Neural cell (in vitro differentiated cells): ENCODE measurements around the gene DHDH. TPM values are rescaled to one million over a fixed set of nuclear protein-coding genes. Genes with fewer than 3 reads are reported as not detected.

Experiments used
- H2AFZ ChIP-seq: fragments of 200-600, 300-800 bp; sonication (generic), shearing (Covaris generic); 2 replicates; pipeline ENCODE4 v1.6.0; 2014; ENCODE audit warnings: low read depth, mild to moderate bottlenecking, antibody characterized with exemption, low read length, moderate library complexity
- H3F3A ChIP-seq: fragments of 200-600 bp; shearing (Covaris generic); 2 replicates; pipeline ENCODE4 v1.6.1; 2016; ENCODE audit warnings: mild to moderate bottlenecking, moderate library complexity, mixed read lengths, antibody characterized with exemption, low read length; ENCODE audit not compliant: insufficient read depth, poor library complexity, severe bottlenecking
- H3K27ac ChIP-seq: fragments of 200-600, 300-800 bp; sonication (generic), shearing (Covaris generic); 2 replicates; pipeline ENCODE4 v1.5.1; 2014; ENCODE audit warnings: mild to moderate bottlenecking, low read length, moderate library complexity
- H3K27me3 ChIP-seq: fragments of 300-800, 200-600 bp; sonication (generic), shearing (Covaris generic); 2 replicates; pipeline ENCODE4 v1.6.0; 2014; ENCODE audit warnings: mild to moderate bottlenecking, low read depth, low read length, moderate library complexity; ENCODE audit not compliant: insufficient read depth
- H3K36me3 ChIP-seq: fragments of 300-800, 200-600 bp; sonication (generic), shearing (Covaris generic); 2 replicates; pipeline ENCODE4 v1.5.1; 2014; ENCODE audit warnings: mild to moderate bottlenecking, antibody characterized with exemption, low read length, moderate library complexity; ENCODE audit not compliant: insufficient read depth
- H3K4me2 ChIP-seq: fragments of 300-800, 200-600 bp; sonication (generic), shearing (Covaris generic); 2 replicates; pipeline ENCODE4 v1.6.0; 2014; ENCODE audit warnings: mild to moderate bottlenecking, low read length
- H3K4me3 ChIP-seq: fragments of 300-800, 200-600 bp; sonication (generic), shearing (Covaris generic); 2 replicates; pipeline ENCODE4 v1.5.1; 2014; ENCODE audit warnings: mild to moderate bottlenecking, low read length, moderate library complexity
- H3K79me2 ChIP-seq: fragments of 200-600 bp; shearing (Covaris generic); replicated peaks from 2 replicates; pipeline ENCODE4 v1.6.0; 2014; ENCODE audit warnings: mild to moderate bottlenecking, low read length, moderate library complexity; ENCODE audit not compliant: insufficient read depth
- H3K9ac ChIP-seq: fragments of 300-800, 200-600 bp; sonication (generic), shearing (Covaris generic); 2 replicates; pipeline ENCODE4 v1.6.1; 2016; ENCODE audit warnings: mild to moderate bottlenecking, low read length, mixed read lengths
- H3K9me2 ChIP-seq: fragments of 200-600 bp; shearing (Covaris generic); 2 replicates; pipeline ENCODE4 v1.6.1; 2016; ENCODE audit warnings: mild to moderate bottlenecking, low read length, mixed read lengths; ENCODE audit not compliant: insufficient read depth
- H3K9me3 ChIP-seq: fragments of 200-600, 300-800 bp; sonication (generic), shearing (Covaris generic); 2 replicates; pipeline ENCODE4 v1.6.1; 2016; ENCODE audit warnings: mild to moderate bottlenecking, mixed run types, low read length, moderate library complexity, mixed read lengths
- H4K20me1 ChIP-seq: fragments of 200-600 bp; shearing (Covaris generic); 2 replicates; pipeline ENCODE4 v1.6.1; 2016; ENCODE audit warnings: mild to moderate bottlenecking, mixed run types; ENCODE audit not compliant: insufficient read depth
- EP300 ChIP-seq: fragments of 450-650 bp; conservative IDR thresholded peaks from 2 replicates; pipeline ENCODE4 v1.6.1; 2014; ENCODE audit warnings: antibody characterized with exemption, mild to moderate bottlenecking, moderate library complexity; ENCODE audit not compliant: poor library complexity, severe bottlenecking
- EZH2 ChIP-seq: fragments of 200-600, 300-800 bp; shearing (Covaris generic), sonication (generic); IDR thresholded peaks from 2 replicates; pipeline ENCODE4 v1.6.1; 2014; ENCODE audit warnings: antibody characterized with exemption, low read length, borderline replicate concordance, mild to moderate bottlenecking; ENCODE audit not compliant: insufficient read depth, poor library complexity, severe bottlenecking
- MXI1 ChIP-seq: fragments of 450-650 bp; conservative IDR thresholded peaks from 2 replicates; pipeline ENCODE4 v1.6.1; 2014; ENCODE audit warnings: antibody characterized with exemption, mild to moderate bottlenecking; ENCODE audit not compliant: poor library complexity, severe bottlenecking
- POLR2AphosphoS5 ChIP-seq: IDR thresholded peaks from 2 replicates; pipeline ENCODE4 v1.6.1; 2012
- RAD21 ChIP-seq: fragments of 450-650 bp; conservative IDR thresholded peaks from 2 replicates; pipeline ENCODE4 v1.6.1; 2014; ENCODE audit warnings: antibody characterized with exemption, mild to moderate bottlenecking, moderate library complexity
- SMC3 ChIP-seq: fragments of 450-650 bp; conservative IDR thresholded peaks from 2 replicates; pipeline ENCODE4 v1.6.1; 2014; ENCODE audit warnings: antibody characterized with exemption, mild to moderate bottlenecking, moderate library complexity; ENCODE audit not compliant: poor library complexity
- TAF1 ChIP-seq: IDR thresholded peaks from 2 replicates; pipeline ENCODE4 v1.6.1; 2012; ENCODE audit warnings: low read depth
- polyA plus RNA-seq: library from polyadenylated mRNA; depleted of rRNA; stranded (reverse); fragments of >200 nt; gene quantifications from 2 replicates; pipeline ENCODE4 v1.2.3, GENCODE V29; 2014
- TF ChIP-seq, protein P1 (sequence below): fragments of 450-650 bp; IDR thresholded peaks from 2 replicates; pipeline ENCODE4 v1.5.1; 2014; ENCODE audit warnings: antibody characterized with exemption, mild to moderate bottlenecking, moderate library complexity; ENCODE audit not compliant: poor library complexity, severe bottlenecking
- TF ChIP-seq, protein P2 (sequence below): IDR thresholded peaks from 2 replicates; pipeline ENCODE4 v1.6.1; 2012; ENCODE audit warnings: borderline replicate concordance

The DHDH gene
- polyA plus RNA-seq, 1 donor from 2014 or later, result 4.8 TPM

DNA sequence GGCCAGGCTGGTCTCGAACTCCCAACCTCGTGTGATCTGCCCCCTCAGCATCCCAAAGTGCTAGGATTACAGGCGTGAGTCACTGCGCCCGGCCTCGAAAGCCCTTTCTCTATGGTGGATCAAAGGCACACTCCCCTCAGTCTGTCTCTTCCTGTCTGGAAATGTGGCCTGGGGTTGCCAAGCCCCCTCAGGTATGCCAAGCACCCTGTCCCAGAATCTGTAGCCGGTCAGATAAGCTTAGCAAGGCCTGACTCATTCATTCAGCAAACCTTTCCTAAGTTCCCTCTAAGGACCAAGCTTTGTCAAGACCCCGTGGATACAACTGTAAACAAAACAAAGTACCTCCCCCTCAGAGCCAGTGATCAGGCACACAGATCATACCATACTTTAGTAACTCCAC is 19.3 kb upstream of the DHDH start:
- Histone ChIP-seq H3K9me2 (no peaks in the 10 kb centered on the region), H3K9ac (no peak overlapping the region), H3K27me3 (no peaks in the 10 kb centered on the region), H3K27ac (no peak overlapping the region), H3K4me3 (no peak overlapping the region), H3K9me3 (no peaks in the 10 kb centered on the region), H3K4me2 (no peak overlapping the region), H3K36me3 (no peaks in the 10 kb centered on the region), H3F3A (no peaks in the 10 kb centered on the region), H3K79me2 (no peaks in the 10 kb centered on the region), H2AFZ (no peak overlapping the region), H4K20me1 (no peaks in the 10 kb centered on the region)
- TF ChIP-seq POLR2AphosphoS5 (no peak), EP300 (no peak)

DNA sequence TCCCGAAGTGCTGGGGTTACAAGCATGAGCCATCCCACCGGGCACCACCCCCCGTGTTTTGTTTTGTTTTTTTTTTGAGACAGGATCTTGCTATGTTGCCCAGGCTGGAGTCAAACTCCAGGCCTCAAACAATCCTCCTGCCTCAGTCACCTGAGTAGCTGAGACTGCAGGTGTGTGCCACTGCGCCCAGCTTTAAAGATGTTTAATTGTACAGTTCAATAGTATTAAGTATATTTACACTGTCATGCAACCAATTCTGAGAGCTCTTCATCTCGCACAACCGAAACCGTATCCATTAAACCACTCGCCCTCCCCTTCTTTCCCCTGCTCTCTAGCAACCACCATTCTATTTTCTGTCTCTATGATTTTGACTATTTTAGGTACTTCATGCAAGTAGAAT is 17.7 kb upstream of the DHDH start:
- H3K9ac ChIP-seq, result no peak overlapping the region
- TF ChIP-seq SMC3 (no peak), TAF1 (no peak), EP300 (no peak), MXI1 (no peak), RAD21 (no peak), EZH2 (no peak), POLR2AphosphoS5 (no peak)
- TF ChIP-seq, protein P1, sequence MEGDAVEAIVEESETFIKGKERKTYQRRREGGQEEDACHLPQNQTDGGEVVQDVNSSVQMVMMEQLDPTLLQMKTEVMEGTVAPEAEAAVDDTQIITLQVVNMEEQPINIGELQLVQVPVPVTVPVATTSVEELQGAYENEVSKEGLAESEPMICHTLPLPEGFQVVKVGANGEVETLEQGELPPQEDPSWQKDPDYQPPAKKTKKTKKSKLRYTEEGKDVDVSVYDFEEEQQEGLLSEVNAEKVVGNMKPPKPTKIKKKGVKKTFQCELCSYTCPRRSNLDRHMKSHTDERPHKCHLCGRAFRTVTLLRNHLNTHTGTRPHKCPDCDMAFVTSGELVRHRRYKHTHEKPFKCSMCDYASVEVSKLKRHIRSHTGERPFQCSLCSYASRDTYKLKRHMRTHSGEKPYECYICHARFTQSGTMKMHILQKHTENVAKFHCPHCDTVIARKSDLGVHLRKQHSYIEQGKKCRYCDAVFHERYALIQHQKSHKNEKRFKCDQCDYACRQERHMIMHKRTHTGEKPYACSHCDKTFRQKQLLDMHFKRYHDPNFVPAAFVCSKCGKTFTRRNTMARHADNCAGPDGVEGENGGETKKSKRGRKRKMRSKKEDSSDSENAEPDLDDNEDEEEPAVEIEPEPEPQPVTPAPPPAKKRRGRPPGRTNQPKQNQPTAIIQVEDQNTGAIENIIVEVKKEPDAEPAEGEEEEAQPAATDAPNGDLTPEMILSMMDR, result no peak
- TF ChIP-seq, protein P2, sequence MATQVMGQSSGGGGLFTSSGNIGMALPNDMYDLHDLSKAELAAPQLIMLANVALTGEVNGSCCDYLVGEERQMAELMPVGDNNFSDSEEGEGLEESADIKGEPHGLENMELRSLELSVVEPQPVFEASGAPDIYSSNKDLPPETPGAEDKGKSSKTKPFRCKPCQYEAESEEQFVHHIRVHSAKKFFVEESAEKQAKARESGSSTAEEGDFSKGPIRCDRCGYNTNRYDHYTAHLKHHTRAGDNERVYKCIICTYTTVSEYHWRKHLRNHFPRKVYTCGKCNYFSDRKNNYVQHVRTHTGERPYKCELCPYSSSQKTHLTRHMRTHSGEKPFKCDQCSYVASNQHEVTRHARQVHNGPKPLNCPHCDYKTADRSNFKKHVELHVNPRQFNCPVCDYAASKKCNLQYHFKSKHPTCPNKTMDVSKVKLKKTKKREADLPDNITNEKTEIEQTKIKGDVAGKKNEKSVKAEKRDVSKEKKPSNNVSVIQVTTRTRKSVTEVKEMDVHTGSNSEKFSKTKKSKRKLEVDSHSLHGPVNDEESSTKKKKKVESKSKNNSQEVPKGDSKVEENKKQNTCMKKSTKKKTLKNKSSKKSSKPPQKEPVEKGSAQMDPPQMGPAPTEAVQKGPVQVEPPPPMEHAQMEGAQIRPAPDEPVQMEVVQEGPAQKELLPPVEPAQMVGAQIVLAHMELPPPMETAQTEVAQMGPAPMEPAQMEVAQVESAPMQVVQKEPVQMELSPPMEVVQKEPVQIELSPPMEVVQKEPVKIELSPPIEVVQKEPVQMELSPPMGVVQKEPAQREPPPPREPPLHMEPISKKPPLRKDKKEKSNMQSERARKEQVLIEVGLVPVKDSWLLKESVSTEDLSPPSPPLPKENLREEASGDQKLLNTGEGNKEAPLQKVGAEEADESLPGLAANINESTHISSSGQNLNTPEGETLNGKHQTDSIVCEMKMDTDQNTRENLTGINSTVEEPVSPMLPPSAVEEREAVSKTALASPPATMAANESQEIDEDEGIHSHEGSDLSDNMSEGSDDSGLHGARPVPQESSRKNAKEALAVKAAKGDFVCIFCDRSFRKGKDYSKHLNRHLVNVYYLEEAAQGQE, result no peak
- H3K9me2 ChIP-seq, result no peaks in the 10 kb centered on the region
- H2AFZ ChIP-seq, result no peak overlapping the region
- no peaks in the 10 kb centered on the region for H3K27me3 ChIP-seq
- no peaks in the 10 kb centered on the region for H3K79me2 ChIP-seq
- H3K4me2 ChIP-seq, result no peak overlapping the region
- H3F3A ChIP-seq, result no peaks in the 10 kb centered on the region
- no peaks in the 10 kb centered on the region for H3K36me3 ChIP-seq
- no peaks in the 10 kb centered on the region for H3K9me3 ChIP-seq
- H3K4me3 ChIP-seq, result no peak overlapping the region
- H4K20me1 ChIP-seq, result no peaks in the 10 kb centered on the region
- H3K27ac ChIP-seq, result no peak overlapping the region

DNA sequence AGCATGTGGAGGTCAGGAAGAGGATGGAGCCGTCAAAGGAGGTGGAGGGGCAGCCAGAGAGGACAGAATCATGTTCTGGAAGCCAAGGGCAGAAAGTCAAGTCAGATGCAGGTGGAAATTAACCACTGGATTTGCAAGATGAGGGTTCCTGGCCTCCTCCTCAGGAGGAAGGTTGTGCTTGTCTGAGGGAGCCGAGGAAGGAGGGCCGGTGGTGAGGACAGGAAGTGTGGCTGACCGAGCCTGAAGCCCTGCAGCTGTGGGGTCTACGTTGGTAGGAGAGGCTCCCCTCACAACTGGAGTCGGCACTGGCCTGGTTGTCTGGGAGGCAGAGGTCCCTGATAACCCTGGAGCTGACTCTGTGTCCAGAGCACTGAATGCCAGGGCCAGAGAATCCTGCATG is 15.4 kb upstream of the DHDH start:
- H3K4me3 ChIP-seq, result no peak overlapping the region
- H2AFZ ChIP-seq, result no peak overlapping the region
- no peak overlapping the region for H3K27ac ChIP-seq
- TF ChIP-seq EP300, result no peak
- no peak for TF ChIP-seq RAD21
- TF ChIP-seq, protein P1, result no peak
- TF ChIP-seq, protein P2, result no peak
- no peak for TF ChIP-seq POLR2AphosphoS5
- TF ChIP-seq MXI1, result no peak
- TF ChIP-seq SMC3, result no peak
- TF ChIP-seq EZH2, result no peak
- no peak for TF ChIP-seq TAF1
- H3K9me2 ChIP-seq, result no peaks in the 10 kb centered on the region
- no peak overlapping the region for H3K9ac ChIP-seq
- no peaks in the 10 kb centered on the region for H3K27me3 ChIP-seq
- H3F3A ChIP-seq, result no peaks in the 10 kb centered on the region
- no peaks in the 10 kb centered on the region for H3K36me3 ChIP-seq
- H4K20me1 ChIP-seq, result no peaks in the 10 kb centered on the region
- H3K4me2 ChIP-seq, result no peak overlapping the region
- no peaks in the 10 kb centered on the region for H3K9me3 ChIP-seq
- no peaks in the 10 kb centered on the region for H3K79me2 ChIP-seq
